Astrocyte (in vitro differentiated cells and primary cell): Measurements from ENCODE around the gene ALG14.

Source experiments
- CTCF ChIP-seq: IDR thresholded peaks from 2 replicates; pipeline ENCODE4 v1.5.1; 2011; ENCODE audit warnings: low read depth, mild to moderate bottlenecking, inconsistent platforms, low read length, moderate library complexity; ENCODE audit not compliant: insufficient read depth
- EZH2 ChIP-seq: IDR thresholded peaks from 2 replicates; pipeline ENCODE4 v1.6.1; 2012; ENCODE audit warnings: mild to moderate bottlenecking, low read length, inconsistent platforms; ENCODE audit not compliant: insufficient read depth

GRCh38 chr1:94946886-94947285 is 125.9 kb downstream of the ALG14 start:
- no peak for TF ChIP-seq CTCF
- no peak for TF ChIP-seq EZH2
